Measurements from ENCODE around the gene SYNE1. TPM values are rescaled to one million over a fixed set of nuclear protein-coding genes. Genes with fewer than 3 reads are reported as not detected.
"Not testable (repeated sequence)": the region's sequence is repeated elsewhere in the genome, so short reads cannot be mapped to it uniquely, and the experiment has no call there.

SYNE1 gene
- total RNA-seq, 1 experiment from 2014 or later = 3.0 TPM

- no peak overlapping the region for H3K56ac ChIP-seq (ENCODE audit: insufficient read length, low read depth, low read length)
- no peak overlapping the region for H2BK5ac ChIP-seq (ENCODE audit: insufficient read length, low read length)
- no peak overlapping the region for H4K5ac ChIP-seq (ENCODE audit: insufficient read length, low read depth, low read length)
- H2BK20ac ChIP-seq (ENCODE audit: low read depth, low read length, poor library complexity, severe bottlenecking) = no peak overlapping the region
- H3K9me3 ChIP-seq (ENCODE audit: control insufficient read depth, low read depth, low read length) = no peaks in the 10 kb centered on the region
- no peak overlapping the region for H3T11ph ChIP-seq (ENCODE audit: low read length)
- Mint-ChIP-seq H3K4me1 (0 out of 4 replicates have a peak, but pooled peaks cover 0 to 3% of the 10 kb centered on the region in 2 experiments), H3K9me3 (no peaks in the 10 kb centered on the region), H3K36me3 (ENCODE audit: insufficient read depth in 1 of 3, low read depth in 3 of 3) (peaks cover 0 to 4% (median 0%) of the 10 kb centered on the region in 3 experiments; a peak in 2 of 7 replicates), H3K27me3 (ENCODE audit: low read depth) (no peaks in the 10 kb centered on the region), H3K27ac (no peak overlapping the region), H3K4me3 (no peak overlapping the region)
- no peak for DNase-seq
- no peak overlapping the region for H4K8ac ChIP-seq (replicated peaks; ENCODE audit: insufficient read length, low read depth, low read length)
- H3K18ac ChIP-seq (ENCODE audit: insufficient read length, low read depth, low read length) = no peak overlapping the region
- no peaks in the 10 kb centered on the region for H4K20me1 ChIP-seq (ENCODE audit: control insufficient read depth, insufficient read depth, insufficient read length)
- no peak for TF ChIP-seq CTCF (conservative IDR thresholded peaks at IDR 0.05)
- no peak overlapping the region for H2AK5ac ChIP-seq (ENCODE audit: insufficient read length, low read length)
- no peaks in the 10 kb centered on the region for H3K79me2 ChIP-seq (ENCODE audit: insufficient read depth, low read length)
- H3K4me1 ChIP-seq (ENCODE audit: insufficient read depth, low read length) = no peaks in the 10 kb centered on the region
- H4K91ac ChIP-seq (ENCODE audit: insufficient read length, low read depth, low read length) = no peak overlapping the region
- H2BK12ac ChIP-seq (ENCODE audit: insufficient read length, low read depth, low read length) = no peak overlapping the region
- no peak overlapping the region for H2AFZ ChIP-seq (ENCODE audit: low read length)
- H3K9ac ChIP-seq (ENCODE audit: extremely low read depth, insufficient read length, low read length) = no peak overlapping the region
- no peaks in the 10 kb centered on the region for H3K79me1 ChIP-seq (ENCODE audit: insufficient read depth, low read depth, low read length, poor library complexity, severe bottlenecking)
- H3K4ac ChIP-seq (ENCODE audit: low read depth, low read length) = no peak overlapping the region
- H3K23me2 ChIP-seq (ENCODE audit: insufficient read length, low read depth, low read length, poor library complexity, severe bottlenecking) = no peaks in the 10 kb centered on the region
- H2BK15ac ChIP-seq (ENCODE audit: low read depth, low read length) = no peak overlapping the region
- H2BK120ac ChIP-seq (ENCODE audit: low read depth, low read length, poor library complexity, severe bottlenecking) = no peak overlapping the region
- no peak overlapping the region for H3K23ac ChIP-seq (ENCODE audit: insufficient read length, low read depth, low read length)
- no peak overlapping the region for H3K27ac ChIP-seq (ENCODE audit: insufficient read length, low read depth, low read length)
- H3K14ac ChIP-seq (ENCODE audit: insufficient read depth, low read length) = no peak overlapping the region
- no peaks in the 10 kb centered on the region for H3K27me3 ChIP-seq (ENCODE audit: insufficient read depth, low read length)
- H3K4me2 ChIP-seq (ENCODE audit: insufficient read depth, insufficient read length, low read length) = no peak overlapping the region
Measured at GRCh38 chr6:152529369-152529768, 107.8 kb downstream of the SYNE1 start.

GRCh38 chr6:152514120-152514519, 123.0 kb downstream of the SYNE1 start:
- H3K27me3 ChIP-seq (ENCODE audit: insufficient read depth, low read length); H2BK20ac ChIP-seq (ENCODE audit: low read depth, low read length, poor library complexity, severe bottlenecking); H4K5ac ChIP-seq (ENCODE audit: insufficient read length, low read depth, low read length); H2BK5ac ChIP-seq (ENCODE audit: insufficient read length, low read length); H2BK15ac ChIP-seq (ENCODE audit: low read depth, low read length); H2AK5ac ChIP-seq (ENCODE audit: insufficient read length, low read length); H3K56ac ChIP-seq (ENCODE audit: insufficient read length, low read depth, low read length); H4K20me1 ChIP-seq (ENCODE audit: control insufficient read depth, insufficient read depth, insufficient read length); H3K9me3 ChIP-seq (ENCODE audit: control insufficient read depth, low read depth, low read length); H3T11ph ChIP-seq (ENCODE audit: low read length); H3K4me2 ChIP-seq (ENCODE audit: insufficient read depth, insufficient read length, low read length); H2AFZ ChIP-seq (ENCODE audit: low read length); H3K27ac Mint-ChIP-seq; H3K23ac ChIP-seq (ENCODE audit: insufficient read length, low read depth, low read length); H3K9ac ChIP-seq (ENCODE audit: extremely low read depth, insufficient read length, low read length); H3K18ac ChIP-seq (ENCODE audit: insufficient read length, low read depth, low read length); H3K14ac ChIP-seq (ENCODE audit: insufficient read depth, low read length); H4K8ac ChIP-seq (replicated peaks; ENCODE audit: insufficient read length, low read depth, low read length); H3K27ac ChIP-seq (ENCODE audit: insufficient read length, low read depth, low read length); H2BK12ac ChIP-seq (ENCODE audit: insufficient read length, low read depth, low read length); H3K4me3 Mint-ChIP-seq; DNase-seq; H3K4ac ChIP-seq (ENCODE audit: low read depth, low read length); H3K79me2 ChIP-seq (ENCODE audit: insufficient read depth, low read length); H3K4me1 ChIP-seq (ENCODE audit: insufficient read depth, low read length); H3K79me1 ChIP-seq (ENCODE audit: insufficient read depth, low read depth, low read length, poor library complexity, severe bottlenecking); H3K4me1 Mint-ChIP-seq; H3K36me3 Mint-ChIP-seq (ENCODE audit: insufficient read depth in 1 of 3, low read depth in 3 of 3); H3K9me3 Mint-ChIP-seq; H2BK120ac ChIP-seq (ENCODE audit: low read depth, low read length, poor library complexity, severe bottlenecking); H3K27me3 Mint-ChIP-seq (ENCODE audit: low read depth); H4K91ac ChIP-seq (ENCODE audit: insufficient read length, low read depth, low read length); H3K23me2 ChIP-seq (ENCODE audit: insufficient read length, low read depth, low read length, poor library complexity, severe bottlenecking): not testable (repeated sequence)
- no CpG with 5 or more reads among the region's 1 CpG for WGBS (ENCODE audit: extremely low coverage, insufficient read length, low lambda C conversion rate)
